NCI-H2107 treated with DMSO at 0.1 percent for 48 hours (cell line): ENCODE data around the gene MTMR1.

Experiments used
- DNase-seq: peaks from one replicate; lab custom pipeline; 2025; ENCODE audit not compliant: unreplicated experiment; lab: John Stamatoyannopoulos, UW

Gene MTMR1

GRCh38 chrX:150692831-150693724, at the start of gene MTMR1:
Gene MTMR1, plus strand, starts transcription at chrX:150693396. Its CDS starts 135 bp downstream, at chrX:150693531.
- no peak for DNase-seq

GRCh38 chrX:150643958-150644357, 49.2 kb upstream of the MTMR1 start:
- DNase-seq = no peak

GRCh38 chrX:150644422-150644821, 48.8 kb upstream of the MTMR1 start:
- DNase-seq = no peak

GRCh38 chrX:150647331-150647730, 45.9 kb upstream of the MTMR1 start:
- no peak for DNase-seq

- DNase-seq = no peak
These were observed 44.8 kb upstream of the MTMR1 start for GRCh38 chrX:150648296-150648940.

GRCh38 chrX:150649096-150649870, 43.9 kb upstream of the MTMR1 start:
- DNase-seq = peak; percentile 54

- DNase-seq = no peak
These were observed 41.3 kb upstream of the MTMR1 start for GRCh38 chrX:150651906-150652305.

- no peak for DNase-seq
These were observed 37.4 kb upstream of the MTMR1 start for GRCh38 chrX:150655788-150656187.

GRCh38 chrX:150663073-150663472, 30.1 kb upstream of the MTMR1 start:
- peak; percentile 61 for DNase-seq

- DNase-seq = peak; percentile 74
These were observed 28.9 kb upstream of the MTMR1 start for GRCh38 chrX:150664290-150664689.

- DNase-seq = no peak
These were observed 17.0 kb upstream of the MTMR1 start for GRCh38 chrX:150676221-150676620.

GRCh38 chrX:150680974-150681373, 12.2 kb upstream of the MTMR1 start:
- peak; percentile 61 for DNase-seq

- DNase-seq = no peak
These were observed 10.1 kb upstream of the MTMR1 start for GRCh38 chrX:150683112-150683511.

GRCh38 chrX:150683536-150684146, 9.6 kb upstream of the MTMR1 start:
- DNase-seq = peak; percentile 23

GRCh38 chrX:150688911-150689451, 4.2 kb upstream of the MTMR1 start:
- DNase-seq = no peak

- no peak for DNase-seq
These were observed 3.1 kb upstream of the MTMR1 start for GRCh38 chrX:150690126-150690525.

- no peak for DNase-seq
These were observed 900 bp upstream of the MTMR1 start for GRCh38 chrX:150692296-150692695.

- peak; percentile 34 for DNase-seq
These were observed 754 bp downstream of the MTMR1 start for GRCh38 chrX:150693725-150694574.

- no peak for DNase-seq
These were observed 1.7 kb downstream of the MTMR1 start for GRCh38 chrX:150694738-150695410.
